AG09309 (cell line): ENCODE data around the gene ADGRD1.

Experiments used
- DNase-seq: peaks from one replicate; pipeline ENCODE4 v3.0.0-alpha.2; 2010; ENCODE audit warnings: low read depth
- H3K4me3 ChIP-seq: 2 replicates; pipeline ENCODE4 v1.5.1; 2011; ENCODE audit warnings: mild to moderate bottlenecking, low read depth, low read length, moderate library complexity; ENCODE audit not compliant: control insufficient read depth
- TF ChIP-seq, protein P1 (sequence below): IDR thresholded peaks from 2 replicates; pipeline ENCODE4 v1.5.1; 2011; ENCODE audit warnings: mild to moderate bottlenecking, low read depth, low read length, inconsistent platforms; ENCODE audit not compliant: insufficient read depth, control insufficient read depth; ENCODE audit errors: missing control alignments

Gene ADGRD1

DNA sequence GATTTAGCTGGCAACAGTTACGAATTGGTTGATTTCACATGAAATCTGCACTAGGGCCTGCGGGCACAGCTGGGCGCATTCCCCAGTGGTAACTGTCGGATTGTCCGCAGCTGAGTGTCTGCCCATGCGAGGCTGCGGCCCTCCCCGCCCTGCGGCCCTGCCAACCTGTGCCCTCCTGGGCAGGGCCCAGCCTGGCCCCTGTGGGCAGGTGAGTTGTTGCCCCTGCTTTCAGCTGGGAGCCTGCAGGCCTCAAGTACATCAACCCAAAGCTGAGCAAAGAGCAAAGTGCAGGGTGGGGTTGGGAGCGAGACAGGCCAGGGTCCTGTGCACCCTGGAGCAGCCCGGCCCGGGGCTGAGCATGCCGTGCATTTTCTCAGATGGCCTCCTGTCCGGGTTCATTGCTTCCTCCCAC lies 89.1 kb downstream of the ADGRD1 start:
- no peak overlapping the region for H3K4me3 ChIP-seq
- TF ChIP-seq, protein P1, sequence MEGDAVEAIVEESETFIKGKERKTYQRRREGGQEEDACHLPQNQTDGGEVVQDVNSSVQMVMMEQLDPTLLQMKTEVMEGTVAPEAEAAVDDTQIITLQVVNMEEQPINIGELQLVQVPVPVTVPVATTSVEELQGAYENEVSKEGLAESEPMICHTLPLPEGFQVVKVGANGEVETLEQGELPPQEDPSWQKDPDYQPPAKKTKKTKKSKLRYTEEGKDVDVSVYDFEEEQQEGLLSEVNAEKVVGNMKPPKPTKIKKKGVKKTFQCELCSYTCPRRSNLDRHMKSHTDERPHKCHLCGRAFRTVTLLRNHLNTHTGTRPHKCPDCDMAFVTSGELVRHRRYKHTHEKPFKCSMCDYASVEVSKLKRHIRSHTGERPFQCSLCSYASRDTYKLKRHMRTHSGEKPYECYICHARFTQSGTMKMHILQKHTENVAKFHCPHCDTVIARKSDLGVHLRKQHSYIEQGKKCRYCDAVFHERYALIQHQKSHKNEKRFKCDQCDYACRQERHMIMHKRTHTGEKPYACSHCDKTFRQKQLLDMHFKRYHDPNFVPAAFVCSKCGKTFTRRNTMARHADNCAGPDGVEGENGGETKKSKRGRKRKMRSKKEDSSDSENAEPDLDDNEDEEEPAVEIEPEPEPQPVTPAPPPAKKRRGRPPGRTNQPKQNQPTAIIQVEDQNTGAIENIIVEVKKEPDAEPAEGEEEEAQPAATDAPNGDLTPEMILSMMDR = no peak
- DNase-seq = no peak

DNA sequence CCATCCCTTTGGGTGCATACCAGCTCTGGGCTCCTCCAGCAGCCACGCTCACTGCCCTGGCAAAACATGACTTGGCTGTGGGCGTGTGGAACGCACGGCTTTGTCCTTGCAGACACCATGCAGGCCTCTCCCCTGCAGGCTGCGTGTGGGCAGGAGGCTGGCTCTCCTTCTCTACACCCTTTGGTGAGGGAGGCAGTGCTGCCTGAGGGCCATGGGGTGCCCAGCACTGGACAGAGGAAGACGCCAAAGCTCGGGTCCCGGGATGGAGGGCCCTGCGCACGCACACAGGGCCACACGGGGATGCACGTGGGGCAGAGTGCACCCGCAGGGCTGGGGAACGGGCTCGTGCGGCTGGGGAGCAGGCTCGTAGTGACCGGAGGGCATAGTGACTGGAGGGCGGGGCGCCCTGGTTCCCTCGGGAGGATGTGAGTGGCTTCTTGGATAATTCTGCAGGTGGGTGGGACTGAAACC lies 89.7 kb downstream of the ADGRD1 start:
- DNase-seq = no peak
- no peak overlapping the region for H3K4me3 ChIP-seq
- TF ChIP-seq, protein P1 = no peak

GRCh38 chr12:131044136-131044535 lies 90.4 kb downstream of the ADGRD1 start:
- no peak overlapping the region for H3K4me3 ChIP-seq

DNA sequence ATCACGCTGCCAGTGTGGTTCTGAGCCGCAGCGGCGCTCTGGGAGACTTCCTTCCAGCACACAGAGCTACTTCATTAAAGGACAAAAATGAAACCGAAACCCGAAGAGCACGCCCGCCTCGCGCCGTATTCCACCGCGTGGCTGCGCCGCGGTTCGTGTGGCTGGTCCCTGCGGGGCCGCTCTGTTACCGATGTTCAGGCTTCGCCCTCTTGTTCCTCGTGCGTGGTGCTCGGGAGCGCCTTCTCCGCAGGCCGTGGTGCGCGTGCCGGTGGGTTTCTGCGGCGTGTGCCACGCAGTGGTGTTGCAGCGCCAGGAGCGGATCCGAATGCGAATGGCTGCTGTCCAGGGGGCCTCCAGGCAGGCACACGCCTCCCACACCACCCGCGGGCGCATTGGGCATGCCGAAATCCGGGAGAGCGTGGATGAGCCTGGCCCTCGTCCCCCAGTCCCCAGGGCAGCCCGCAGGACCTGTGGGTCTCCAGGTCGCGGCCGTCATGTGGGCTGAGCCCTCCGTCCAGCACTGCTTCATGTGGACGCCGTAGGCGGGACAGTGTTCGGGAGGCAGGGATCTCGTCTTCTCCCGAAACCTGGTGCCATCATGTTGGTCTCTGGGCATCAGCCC lies 91.2 kb downstream of the ADGRD1 start:
- DNase-seq = no peak
- no peak overlapping the region for H3K4me3 ChIP-seq
- TF ChIP-seq, protein P1 = no peak

More at GRCh38 chr12:131044136-131044535, 90.4 kb downstream of the ADGRD1 start:
- DNase-seq = no peak
- TF ChIP-seq, protein P1 = no peak

- TF ChIP-seq, protein P1 = no peak
- no peak for DNase-seq
- H3K4me3 ChIP-seq = no peak overlapping the region
Measured at GRCh38 chr12:131045705-131046460, 92.2 kb downstream of the ADGRD1 start.

DNA sequence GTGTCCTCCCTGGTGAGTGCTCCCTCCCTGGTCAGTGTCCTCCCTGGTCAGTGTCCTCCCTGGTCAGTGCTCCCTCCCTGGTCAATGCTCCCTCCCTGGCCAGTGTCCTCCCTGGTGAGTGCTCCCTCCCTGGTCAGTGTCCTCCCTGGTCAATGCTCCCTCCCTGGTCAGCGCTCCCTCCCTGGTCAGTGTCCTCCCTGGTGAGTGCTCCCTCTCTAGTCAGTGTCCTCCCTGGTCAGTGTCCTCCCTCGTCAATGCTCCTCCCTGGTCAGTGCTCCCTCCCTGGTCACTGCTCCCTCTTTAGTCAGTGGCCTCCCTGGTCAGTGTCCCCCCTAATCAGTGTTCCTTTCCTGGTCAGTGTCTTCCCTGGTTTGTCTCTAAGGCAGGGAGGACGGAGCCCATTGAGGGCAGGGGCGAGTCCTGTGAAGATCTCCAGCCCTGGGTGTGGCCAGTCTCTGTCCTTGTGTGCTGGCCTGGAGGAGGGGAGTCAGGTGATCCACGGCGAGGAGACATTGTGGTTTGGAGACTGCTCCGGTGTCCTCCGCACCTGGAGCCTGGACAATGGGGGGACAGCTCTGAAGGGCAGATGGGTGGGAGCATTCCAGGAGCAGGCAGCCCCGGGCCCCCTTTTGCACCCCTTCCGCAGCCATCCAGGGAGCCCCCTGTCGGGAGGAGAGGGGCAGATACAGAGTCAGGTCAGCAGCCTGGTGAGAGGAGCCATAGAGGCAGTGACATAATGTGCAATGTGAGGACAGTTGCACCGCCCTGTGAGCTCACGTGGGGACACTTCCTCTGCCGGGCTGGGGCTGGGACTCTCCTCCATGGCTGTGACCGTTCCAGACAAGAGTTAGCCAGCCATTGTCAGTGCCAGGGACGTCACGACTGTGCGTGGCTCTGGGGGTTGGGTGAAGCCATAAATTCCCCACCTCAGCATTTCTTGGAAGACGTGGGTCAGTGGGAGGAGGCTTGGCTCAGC lies 93.4 kb downstream of the ADGRD1 start:
- TF ChIP-seq, protein P1 = no peak
- DNase-seq = no peak
- no peak overlapping the region for H3K4me3 ChIP-seq
